Nephron (organoid): ENCODE results near the gene PKIB.

Experiments
- H3K27ac Mint-ChIP-seq, 3 experiments: 2 replicates each; pipeline ENCODE4 v1.8.0; 2020; ENCODE audit warnings: mixed read lengths in 3 of 3, mild to moderate bottlenecking in 2 of 3, moderate library complexity in 1 of 3
- H3K27me3 Mint-ChIP-seq: 2 replicates; pipeline ENCODE4 v1.8.0; 2021; ENCODE audit warnings: low read depth, mild to moderate bottlenecking, moderate library complexity, mixed read lengths
- H3K36me3 Mint-ChIP-seq: 2 replicates; pipeline ENCODE4 v1.8.0; 2020; ENCODE audit warnings: low read depth, mixed read lengths
- H3K4me1 Mint-ChIP-seq: 2 replicates; pipeline ENCODE4 v1.8.0; 2020; ENCODE audit warnings: mixed read lengths
- H3K4me3 Mint-ChIP-seq, 3 experiments: 2 replicates each; pipeline ENCODE4 v1.8.0; 2020; ENCODE audit warnings: mild to moderate bottlenecking in 3 of 3, mixed read lengths in 3 of 3, moderate library complexity in 2 of 3
- H3K9me3 Mint-ChIP-seq: 2 replicates; pipeline ENCODE4 v1.8.0; 2020; ENCODE audit warnings: mixed read lengths
- TF ChIP-seq, protein P1 (sequence below), 3 experiments: fragments of 200-600 bp; sonication (generic); IDR thresholded peaks; one replicate each; pipeline ENCODE4 v1.5.0; 2021; ENCODE audit warnings: antibody characterized with exemption in 3 of 3; ENCODE audit not compliant: unreplicated experiment in 3 of 3

The PKIB gene

DNA sequence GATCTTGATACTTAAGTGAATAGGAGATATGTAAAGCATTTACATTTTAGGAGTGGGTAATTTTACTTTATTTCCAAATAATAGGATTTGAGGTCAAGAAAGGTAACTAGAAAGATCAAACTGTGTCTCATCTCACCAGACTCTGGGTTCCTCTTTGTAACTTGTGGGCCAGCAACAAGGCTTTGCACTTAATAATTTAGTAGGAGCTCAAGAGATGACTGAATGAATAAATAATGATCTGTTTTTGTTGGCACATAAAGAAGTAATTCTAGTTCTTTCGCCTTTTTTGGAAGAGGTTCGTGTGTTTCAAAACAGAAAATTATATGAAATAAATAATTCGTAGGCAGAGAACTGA is 101.9 kb downstream of the PKIB start:
- Mint-ChIP-seq H3K4me3 (no peak overlapping the region), H3K4me1 (peaks cover 7% of the 10 kb centered on the region), H3K36me3 (no peaks in the 10 kb centered on the region), H3K27me3 (no peaks in the 10 kb centered on the region), H3K9me3 (no peaks in the 10 kb centered on the region), H3K27ac (no peak overlapping the region)
- TF ChIP-seq, protein P1, sequence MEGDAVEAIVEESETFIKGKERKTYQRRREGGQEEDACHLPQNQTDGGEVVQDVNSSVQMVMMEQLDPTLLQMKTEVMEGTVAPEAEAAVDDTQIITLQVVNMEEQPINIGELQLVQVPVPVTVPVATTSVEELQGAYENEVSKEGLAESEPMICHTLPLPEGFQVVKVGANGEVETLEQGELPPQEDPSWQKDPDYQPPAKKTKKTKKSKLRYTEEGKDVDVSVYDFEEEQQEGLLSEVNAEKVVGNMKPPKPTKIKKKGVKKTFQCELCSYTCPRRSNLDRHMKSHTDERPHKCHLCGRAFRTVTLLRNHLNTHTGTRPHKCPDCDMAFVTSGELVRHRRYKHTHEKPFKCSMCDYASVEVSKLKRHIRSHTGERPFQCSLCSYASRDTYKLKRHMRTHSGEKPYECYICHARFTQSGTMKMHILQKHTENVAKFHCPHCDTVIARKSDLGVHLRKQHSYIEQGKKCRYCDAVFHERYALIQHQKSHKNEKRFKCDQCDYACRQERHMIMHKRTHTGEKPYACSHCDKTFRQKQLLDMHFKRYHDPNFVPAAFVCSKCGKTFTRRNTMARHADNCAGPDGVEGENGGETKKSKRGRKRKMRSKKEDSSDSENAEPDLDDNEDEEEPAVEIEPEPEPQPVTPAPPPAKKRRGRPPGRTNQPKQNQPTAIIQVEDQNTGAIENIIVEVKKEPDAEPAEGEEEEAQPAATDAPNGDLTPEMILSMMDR (IDR thresholded peaks at IDR 0.05; ENCODE audit: unreplicated experiment in 3 of 3) = no peak

DNA sequence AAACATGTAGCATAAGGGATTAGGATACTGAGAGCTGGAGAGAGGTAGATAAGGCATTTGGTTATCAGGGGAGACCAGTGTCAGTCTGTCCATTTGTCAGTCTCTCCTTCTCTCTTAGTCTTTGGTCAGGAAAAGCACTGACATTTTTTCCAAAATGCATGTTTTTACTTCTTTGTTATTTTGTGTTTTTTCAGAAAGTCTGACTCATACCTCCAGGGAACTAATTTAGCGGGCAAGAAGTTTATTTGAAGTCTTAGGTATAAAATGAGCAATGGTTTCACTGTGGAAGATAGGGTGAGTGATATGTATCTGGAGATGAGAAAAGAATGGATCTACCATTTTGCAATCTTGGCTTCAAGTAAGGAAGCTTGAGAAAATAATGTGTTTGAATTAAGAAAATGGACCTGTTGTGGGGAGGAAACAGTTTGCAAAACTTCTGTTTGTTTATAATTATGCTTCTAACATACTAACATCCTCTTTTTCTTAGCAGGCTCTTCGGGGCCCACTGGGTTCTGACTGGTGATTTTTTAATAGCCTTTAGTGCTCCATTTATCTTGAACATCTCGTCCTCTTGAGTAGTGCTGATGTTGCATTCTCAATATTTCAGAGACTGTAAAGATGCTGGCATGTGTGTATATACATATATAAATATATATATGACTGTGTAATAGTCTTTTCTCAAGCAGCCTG is 102.4 kb downstream of the PKIB start:
- TF ChIP-seq, protein P1 (IDR thresholded peaks at IDR 0.05; ENCODE audit: unreplicated experiment in 3 of 3) = no peak
- H3K4me3 Mint-ChIP-seq = no peak overlapping the region
- peaks cover 10% of the 10 kb centered on the region for H3K4me1 Mint-ChIP-seq
- no peaks in the 10 kb centered on the region for H3K9me3 Mint-ChIP-seq
- no peaks in the 10 kb centered on the region for H3K27me3 Mint-ChIP-seq
- no peaks in the 10 kb centered on the region for H3K36me3 Mint-ChIP-seq
- no peak overlapping the region for H3K27ac Mint-ChIP-seq

DNA sequence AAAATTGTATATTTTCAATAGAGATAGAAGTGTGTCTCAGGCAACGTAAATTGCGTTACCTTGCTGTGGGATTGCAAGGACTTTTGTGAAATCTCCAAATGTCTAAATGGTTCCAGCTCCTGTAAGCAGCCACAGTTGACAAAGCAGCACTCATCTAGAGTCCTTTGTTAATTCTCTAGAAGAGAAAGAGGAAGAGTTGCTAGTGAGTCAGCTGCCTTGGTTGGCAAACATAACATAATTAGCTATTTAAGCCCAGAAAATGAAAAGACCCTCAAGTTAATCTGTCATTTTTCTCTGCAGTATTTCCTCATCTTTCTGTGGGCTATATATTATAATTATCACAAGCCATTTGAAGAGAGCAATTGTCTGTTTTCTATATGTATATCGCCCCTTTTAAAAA is 102.9 kb downstream of the PKIB start:
- Mint-ChIP-seq H3K9me3 (no peaks in the 10 kb centered on the region), H3K27me3 (no peaks in the 10 kb centered on the region), H3K36me3 (no peaks in the 10 kb centered on the region), H3K27ac (no peak overlapping the region), H3K4me1 (peaks cover 10% of the 10 kb centered on the region), H3K4me3 (no peak overlapping the region)
- TF ChIP-seq, protein P1 (IDR thresholded peaks at IDR 0.05; ENCODE audit: unreplicated experiment in 3 of 3) = no peak

GRCh38 chr6:122714059-122714458 is 103.9 kb downstream of the PKIB start:
- no peak overlapping the region for H3K4me3 Mint-ChIP-seq
- H3K27me3 Mint-ChIP-seq = no peaks in the 10 kb centered on the region

GRCh38 chr6:122715725-122716124 is 105.5 kb downstream of the PKIB start:
- H3K4me3 Mint-ChIP-seq = no peak overlapping the region
- H3K4me1 Mint-ChIP-seq = peaks cover 10% of the 10 kb centered on the region
- H3K27ac Mint-ChIP-seq = no peak overlapping the region
- TF ChIP-seq, protein P1 (IDR thresholded peaks at IDR 0.05; ENCODE audit: unreplicated experiment in 3 of 3) = no peak
- no peaks in the 10 kb centered on the region for H3K9me3 Mint-ChIP-seq
- H3K36me3 Mint-ChIP-seq = no peaks in the 10 kb centered on the region
- peaks cover 3% of the 10 kb centered on the region for H3K27me3 Mint-ChIP-seq

More at GRCh38 chr6:122714059-122714458, 103.9 kb downstream of the PKIB start:
- peaks cover 10% of the 10 kb centered on the region for H3K4me1 Mint-ChIP-seq
- TF ChIP-seq, protein P1 (IDR thresholded peaks at IDR 0.05; ENCODE audit: unreplicated experiment in 3 of 3) = no peak
- no peaks in the 10 kb centered on the region for H3K9me3 Mint-ChIP-seq
- no peaks in the 10 kb centered on the region for H3K36me3 Mint-ChIP-seq
- H3K27ac Mint-ChIP-seq = no peak overlapping the region

- Mint-ChIP-seq H3K4me1 (peaks cover 8% of the 10 kb centered on the region), H3K36me3 (no peaks in the 10 kb centered on the region), H3K27ac (no peak overlapping the region), H3K9me3 (no peaks in the 10 kb centered on the region), H3K4me3 (no peak overlapping the region), H3K27me3 (peaks cover 3% of the 10 kb centered on the region)
- TF ChIP-seq, protein P1 (IDR thresholded peaks at IDR 0.05; ENCODE audit: unreplicated experiment in 3 of 3) = no peak
These were observed 107.1 kb downstream of the PKIB start for GRCh38 chr6:122717350-122717749.
